SK-N-SH treated with all-trans-retinoic acid at 6 μM for 48 hours (cell line): ENCODE data around the gene GPR173.

Experiments used
- ATAC-seq: fragments of 200-7000 bp; cut with Tn5 transposase; 3 replicates; pipeline ENCODE4 v1.9.1; 2020; ENCODE audit warnings: mild to moderate bottlenecking, moderate library complexity
- ARNTL ChIP-seq: fragments of 450-650 bp; formaldehyde crosslinking; IDR thresholded peaks from 2 replicates; pipeline ENCODE4 v1.5.0; 2020; ENCODE audit warnings: low read depth, mild to moderate bottlenecking, moderate library complexity, borderline replicate concordance
- BACH2 ChIP-seq: fragments of 250-450 bp; sonication (Bioruptor Pico); IDR thresholded peaks from 2 replicates; pipeline ENCODE4 v1.9.0; 2021; ENCODE audit warnings: mild to moderate bottlenecking, borderline replicate concordance
- CREB5 ChIP-seq: fragments of 250-450 bp; sonication (Bioruptor Pico); IDR thresholded peaks from 2 replicates; pipeline ENCODE4 v1.5.1; 2020; ENCODE audit warnings: low read depth, mild to moderate bottlenecking, moderate library complexity
- CSDC2 ChIP-seq: fragments of 250-450 bp; sonication (Bioruptor Pico); IDR thresholded peaks from 2 replicates; pipeline ENCODE4 v1.5.0; 2020; ENCODE audit warnings: mild to moderate bottlenecking, moderate library complexity
- CSRNP3 ChIP-seq: fragments of 250-450 bp; sonication (Bioruptor Pico); IDR thresholded peaks from 2 replicates; pipeline ENCODE4 v1.5.1; 2021; ENCODE audit warnings: mild to moderate bottlenecking, moderate library complexity
- ESRRG ChIP-seq: fragments of 250-450 bp; sonication (Bioruptor Pico); IDR thresholded peaks from 2 replicates; pipeline ENCODE4 v1.6.1; 2021; ENCODE audit warnings: mild to moderate bottlenecking
- OSR1 ChIP-seq: fragments of 250-450 bp; sonication (Bioruptor Pico); IDR thresholded peaks from 2 replicates; pipeline ENCODE4 v1.8.0; 2022; ENCODE audit warnings: moderate library complexity, mild to moderate bottlenecking, inconsistent platforms
- PATZ1 ChIP-seq: fragments of 250-450 bp; sonication (Bioruptor Pico); IDR thresholded peaks from 2 replicates; pipeline ENCODE4 v1.8.0; 2020; ENCODE audit warnings: mild to moderate bottlenecking, moderate library complexity, borderline replicate concordance
- POU6F1 ChIP-seq: fragments of 250-450 bp; sonication (Bioruptor Pico); IDR thresholded peaks from 2 replicates; pipeline ENCODE4 v1.8.0; 2021; ENCODE audit warnings: low read depth, mild to moderate bottlenecking, moderate library complexity, borderline replicate concordance
- PPARA ChIP-seq: fragments of 250-450 bp; sonication (Bioruptor Pico); IDR thresholded peaks from 2 replicates; pipeline ENCODE4 v1.5.0; 2020; ENCODE audit warnings: mild to moderate bottlenecking, borderline replicate concordance
- RARB ChIP-seq: fragments of 250-450 bp; sonication (Bioruptor Pico); IDR thresholded peaks from 2 replicates; pipeline ENCODE4 v1.8.0; 2021; ENCODE audit warnings: mild to moderate bottlenecking, moderate library complexity
- SNAI2 ChIP-seq: fragments of 250-450 bp; sonication (Bioruptor Pico); IDR thresholded peaks from 2 replicates; pipeline ENCODE4 v1.5.0; 2020; ENCODE audit warnings: mild to moderate bottlenecking, moderate library complexity
- TCF4 ChIP-seq: fragments of 250-450 bp; sonication (Bioruptor Pico); IDR thresholded peaks from 2 replicates; pipeline ENCODE4 v1.8.0; 2021; ENCODE audit warnings: mild to moderate bottlenecking, moderate library complexity, borderline replicate concordance
- TOX ChIP-seq: fragments of 250-450 bp; sonication (Bioruptor Pico); IDR thresholded peaks from 2 replicates; pipeline ENCODE4 v1.8.0; 2021; ENCODE audit warnings: mild to moderate bottlenecking, moderate library complexity, borderline replicate concordance
- TSHZ2 ChIP-seq: fragments of 250-450 bp; sonication (Bioruptor Pico); IDR thresholded peaks from 2 replicates; pipeline ENCODE4 v1.5.0; 2020; ENCODE audit warnings: mild to moderate bottlenecking, moderate library complexity
- ZC3H10 ChIP-seq: fragments of 250-450 bp; sonication (Bioruptor Pico); IDR thresholded peaks from 2 replicates; pipeline ENCODE4 v1.5.1; 2021; ENCODE audit warnings: mild to moderate bottlenecking, moderate library complexity
- ZFP3 ChIP-seq: fragments of 250-450 bp; sonication (Bioruptor Pico); IDR thresholded peaks from 2 replicates; pipeline ENCODE4 v1.5.0; 2020; ENCODE audit warnings: mild to moderate bottlenecking, moderate library complexity
- ZNF565 ChIP-seq: fragments of 450-650 bp; formaldehyde crosslinking; conservative IDR thresholded peaks from 2 replicates; pipeline ENCODE4 v1.5.0; 2020; ENCODE audit warnings: low read depth, mild to moderate bottlenecking, moderate library complexity
- ZNF70 ChIP-seq: fragments of 450-650 bp; formaldehyde crosslinking; IDR thresholded peaks from 2 replicates; pipeline ENCODE4 v1.5.0; 2020; ENCODE audit warnings: mild to moderate bottlenecking, moderate library complexity
- ZNF8 ChIP-seq: fragments of 450-650 bp; formaldehyde crosslinking; IDR thresholded peaks from 2 replicates; pipeline ENCODE4 v1.5.0; 2020; ENCODE audit warnings: mild to moderate bottlenecking, moderate library complexity

Gene GPR173

GRCh38 chrX:53039236-53039635 lies 9.4 kb upstream of the GPR173 start:
- TF ChIP-seq ARNTL (CRISPR knock-in tag) (no peak), ZNF565 (no peak), TCF4 (CRISPR knock-in tag) (no peak), ZFP3 (CRISPR knock-in tag) (no peak), CREB5 (CRISPR knock-in tag) (no peak), ZC3H10 (no peak), ZNF70 (CRISPR knock-in tag) (no peak), TSHZ2 (CRISPR knock-in tag) (no peak), ESRRG (no peak), CSDC2 (no peak), OSR1 (CRISPR knock-in tag) (no peak), BACH2 (CRISPR knock-in tag) (no peak), TOX (no peak)
- ATAC-seq: no peak

- no peak for TF ChIP-seq TCF4 (CRISPR knock-in tag)
- no peak for TF ChIP-seq ZNF565
- no peak for TF ChIP-seq POU6F1 (CRISPR knock-in tag)
- no peak for TF ChIP-seq CSDC2
- no peak for TF ChIP-seq CREB5 (CRISPR knock-in tag)
- no peak for TF ChIP-seq TOX
- no peak for ATAC-seq
These were observed 3.6 kb upstream of the GPR173 start for GRCh38 chrX:53044995-53045394.

- 0 out of 3 replicates have a peak, but pooled peaks have one; percentile 18 for ATAC-seq
- TF ChIP-seq ZFP3 (CRISPR knock-in tag) (no peak), TCF4 (CRISPR knock-in tag) (no peak), BACH2 (CRISPR knock-in tag) (no peak), CSRNP3 (no peak), ESRRG (no peak), OSR1 (CRISPR knock-in tag) (no peak), ZNF8 (CRISPR knock-in tag) (no peak), CSDC2 (no peak), PATZ1 (CRISPR knock-in tag) (no peak), PPARA (CRISPR knock-in tag) (no peak), SNAI2 (CRISPR knock-in tag) (no peak), ZC3H10 (no peak), ZNF70 (CRISPR knock-in tag) (no peak), RARB (CRISPR knock-in tag) (no peak)
These were observed 1.4 kb upstream of the GPR173 start for GRCh38 chrX:53047228-53047627.
